T1000 (cell line): ENCODE measurements around the gene APOOL.

Experiments
- DNase-seq: peaks from one replicate; lab custom pipeline; 2025; ENCODE audit warnings: mixed read lengths; lab: John Stamatoyannopoulos, UW

APOOL gene

DNA sequence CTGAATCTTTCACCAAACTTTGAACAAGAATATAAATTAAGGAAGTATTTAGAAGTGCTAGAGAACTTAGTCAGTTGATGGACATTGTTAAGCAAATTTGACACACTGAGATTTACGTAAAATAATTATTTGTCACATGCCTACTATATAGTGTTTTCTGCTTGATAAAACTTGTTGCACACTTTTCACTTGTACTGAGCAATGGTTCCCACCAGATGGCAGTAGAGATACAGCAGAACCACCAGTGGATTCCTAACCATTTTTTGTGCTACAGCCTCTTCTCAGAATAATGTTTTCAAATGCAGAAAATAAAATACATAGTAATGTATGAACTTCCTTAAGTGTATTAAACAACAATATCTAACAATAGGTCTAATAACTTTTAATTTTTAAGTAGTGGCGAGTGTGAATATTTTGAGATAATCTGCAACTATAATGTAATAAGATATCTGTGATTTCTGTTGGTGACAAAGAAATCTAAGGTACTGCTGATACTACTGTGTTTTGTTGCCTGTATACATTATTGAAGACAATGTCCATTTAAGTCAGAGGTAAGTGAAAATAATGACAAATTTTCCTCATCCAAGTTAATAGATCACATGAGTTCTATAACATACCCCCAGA is 81.2 kb downstream of the APOOL start:
- DNase-seq = no peak

DNA sequence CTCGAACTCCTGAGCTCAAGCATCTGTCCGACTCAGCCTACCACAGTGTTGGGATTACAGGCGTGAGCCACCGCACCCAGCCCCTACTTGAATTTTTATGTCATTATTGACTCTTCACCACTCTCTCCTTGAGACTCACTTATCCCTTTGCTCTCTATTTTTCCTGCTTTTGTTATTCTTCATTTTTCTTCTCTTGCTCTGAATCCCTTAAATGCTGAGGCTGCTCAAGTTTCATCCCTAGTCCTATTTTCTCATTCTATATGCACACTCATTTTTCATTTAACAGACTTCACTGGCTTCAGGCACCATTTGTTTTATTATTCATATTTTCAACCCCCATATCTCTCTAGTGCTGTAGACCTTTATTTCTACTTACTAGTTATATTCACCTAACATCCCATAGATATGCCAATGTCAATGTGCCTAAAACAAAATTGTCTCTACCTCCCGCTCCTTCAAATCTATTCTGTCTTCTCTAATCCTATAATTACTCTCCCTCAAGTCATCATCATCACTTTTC is 85.7 kb downstream of the APOOL start:
- DNase-seq = no peak

DNA sequence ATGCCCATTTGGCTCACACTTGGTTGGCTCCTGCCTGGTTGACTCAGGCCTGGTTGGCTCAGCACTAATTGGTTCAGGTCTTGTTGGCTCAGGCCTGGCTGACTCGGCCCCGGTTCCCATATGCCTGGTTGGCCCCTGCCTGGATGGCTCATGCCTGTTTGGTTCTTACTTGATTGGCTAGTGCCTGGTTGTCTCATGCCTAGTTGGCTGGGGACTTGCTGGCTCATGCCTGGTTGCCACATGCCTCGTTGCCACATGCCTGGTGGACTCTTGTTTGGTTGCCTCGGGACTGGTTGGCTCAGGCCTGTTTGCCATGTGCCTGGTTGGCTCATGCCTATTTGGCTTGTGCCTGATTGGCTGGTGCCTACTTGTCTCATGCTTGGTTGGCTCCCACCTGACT is 103.7 kb downstream of the APOOL start:
- no peak for DNase-seq

DNA sequence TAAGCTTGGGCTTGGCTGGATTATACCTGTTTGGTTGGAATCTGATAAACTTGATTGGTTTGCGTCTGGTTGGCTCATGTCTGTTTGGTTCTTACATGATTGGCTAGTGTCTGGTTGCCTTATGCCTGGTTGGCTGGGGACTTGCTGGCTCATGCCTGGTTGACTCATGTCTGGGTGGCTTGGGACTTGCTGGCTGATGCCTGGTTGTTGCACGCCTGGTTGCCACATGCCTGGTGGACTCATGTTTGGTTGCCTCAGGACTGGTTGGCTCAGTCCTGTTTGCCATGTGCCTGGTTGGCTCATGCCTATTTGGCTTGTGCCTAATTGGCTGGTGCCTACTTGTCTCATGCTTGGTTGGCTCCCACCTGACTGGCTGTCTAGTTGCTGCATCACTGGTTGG is 104.5 kb downstream of the APOOL start:
- no peak for DNase-seq

DNA sequence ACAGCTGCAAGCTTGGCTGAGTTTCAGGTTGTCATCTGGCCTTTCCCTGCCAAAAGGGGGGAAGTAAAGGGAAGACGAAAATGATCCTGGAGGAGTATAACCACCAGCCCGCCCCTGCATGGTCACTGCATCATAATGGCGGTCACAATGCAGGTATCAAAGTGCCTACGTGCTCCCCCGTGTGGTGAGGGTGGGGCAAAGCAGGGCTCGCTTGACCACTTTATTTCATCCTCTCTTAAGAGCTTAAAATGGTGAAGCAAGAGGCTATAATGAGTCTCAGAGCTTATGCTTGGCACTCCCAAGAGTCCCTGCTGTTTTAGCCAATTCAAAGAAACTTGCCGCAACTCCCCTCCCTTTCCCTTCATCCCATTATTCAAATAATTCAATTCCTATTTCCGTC is 105.6 kb downstream of the APOOL start:
- no peak for DNase-seq

DNA sequence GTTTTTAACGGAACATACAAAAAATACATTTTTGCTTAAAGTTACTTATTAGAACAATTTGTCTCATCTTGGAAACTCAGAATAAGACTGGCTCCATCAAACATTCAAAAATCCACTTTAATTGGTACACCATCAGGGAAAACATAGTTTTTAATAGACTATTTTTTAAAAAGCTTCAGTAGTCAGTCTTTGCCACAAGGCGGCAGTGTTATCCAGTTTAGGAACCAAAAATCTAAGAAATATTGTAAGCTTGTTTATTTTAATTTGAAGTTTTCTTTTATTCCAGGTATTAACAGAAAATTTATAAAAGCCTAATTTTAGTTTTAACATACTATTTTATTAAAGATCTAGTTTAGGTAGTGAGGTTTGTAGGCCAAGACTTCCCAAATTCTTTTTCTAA is 107.7 kb downstream of the APOOL start:
- DNase-seq = no peak

DNA sequence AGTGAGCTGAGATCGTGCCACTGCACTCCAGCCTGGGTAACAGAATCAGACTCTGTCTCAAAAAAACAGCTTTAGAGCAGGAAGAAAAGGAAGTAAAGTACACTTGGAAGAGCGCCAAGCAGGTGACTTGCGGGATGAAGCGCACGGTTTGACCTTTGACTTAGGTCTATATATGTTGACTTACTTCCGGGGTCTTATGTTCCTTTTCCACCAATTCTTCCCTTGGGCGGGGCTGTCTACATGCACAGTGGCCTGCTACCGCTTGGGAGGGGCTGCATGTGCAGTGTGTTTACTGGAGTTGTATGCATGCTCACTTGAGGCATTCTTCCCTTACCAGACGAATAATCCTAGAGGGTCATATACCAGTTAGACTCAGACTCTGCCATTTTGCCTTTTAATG is 108.6 kb downstream of the APOOL start:
- DNase-seq = no peak

DNA sequence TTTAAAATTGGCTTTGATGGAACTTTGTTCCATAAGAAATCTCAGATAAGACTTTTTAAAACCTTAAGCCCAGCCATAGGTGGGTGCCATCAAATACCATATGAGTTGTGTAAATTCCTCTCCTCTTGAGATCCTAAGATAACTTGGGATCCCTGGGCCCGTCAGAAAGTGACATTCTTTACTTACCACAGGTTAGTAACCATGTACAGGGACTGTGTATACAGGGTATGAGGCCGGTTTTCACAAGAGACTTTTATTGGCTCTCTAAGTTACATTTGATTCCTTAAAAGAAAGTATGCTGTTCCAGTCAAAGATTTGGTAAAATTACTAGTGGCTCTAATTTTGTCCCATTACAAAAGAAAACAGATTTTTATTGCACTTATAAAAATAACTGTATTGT is 110.1 kb downstream of the APOOL start:
- no peak for DNase-seq

DNA sequence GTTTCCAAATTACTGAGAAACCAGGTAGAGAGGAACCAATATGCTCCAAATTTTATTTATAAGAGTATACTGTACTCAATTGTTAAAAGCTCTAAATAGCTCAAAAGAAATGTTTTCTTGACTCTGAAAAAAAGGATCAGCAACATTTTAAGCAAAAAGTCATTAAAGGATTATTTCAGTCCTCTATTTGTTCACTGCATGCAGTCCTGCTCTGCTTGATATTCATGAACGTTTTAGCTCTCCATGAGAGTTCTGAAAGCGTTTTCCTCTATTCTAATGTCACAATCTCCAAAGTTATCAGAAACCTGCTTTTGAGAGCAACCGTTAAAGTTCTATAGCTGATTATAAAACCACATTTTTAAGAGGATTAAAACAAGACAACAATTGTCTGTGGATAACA is 110.5 kb downstream of the APOOL start:
- DNase-seq = no peak

DNA sequence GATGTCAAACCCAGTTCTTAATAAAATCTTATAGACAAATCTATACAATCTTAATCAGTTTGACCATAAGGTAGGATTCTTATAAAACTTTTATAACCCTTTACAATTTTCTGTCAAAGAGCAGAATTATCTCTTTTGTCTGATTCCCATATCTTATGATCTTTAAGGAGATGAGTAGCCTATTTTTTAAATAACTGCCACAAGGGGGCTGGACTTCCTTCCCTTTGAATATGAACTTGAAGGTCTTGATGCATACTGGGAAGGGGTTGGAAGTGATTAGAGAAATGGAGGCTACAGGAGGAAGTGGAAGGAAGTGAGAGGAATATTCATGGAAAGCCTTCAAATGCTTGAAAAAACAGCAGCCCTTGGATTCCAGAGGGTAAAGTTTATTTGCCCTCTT is 111.1 kb downstream of the APOOL start:
- no peak for DNase-seq

DNA sequence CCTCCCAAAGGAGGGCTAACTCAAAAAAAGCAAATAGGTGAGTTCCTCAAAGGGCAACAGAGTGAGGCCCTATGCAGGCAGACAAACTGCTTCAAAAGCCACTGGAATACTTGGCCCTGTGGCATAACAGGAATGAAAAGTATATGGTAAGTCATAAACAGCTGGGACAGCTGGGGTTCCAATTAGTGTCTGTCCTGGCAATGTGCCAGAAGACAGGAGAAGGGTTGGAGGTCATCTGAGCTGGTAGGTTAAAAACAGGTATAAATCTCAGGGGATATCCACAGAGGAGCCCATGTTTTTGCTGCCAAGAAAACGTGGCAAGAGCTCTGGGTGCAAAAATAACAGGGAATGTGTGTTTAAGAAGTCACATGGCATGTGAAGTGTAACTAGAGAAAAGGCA is 111.6 kb downstream of the APOOL start:
- DNase-seq = no peak

DNA sequence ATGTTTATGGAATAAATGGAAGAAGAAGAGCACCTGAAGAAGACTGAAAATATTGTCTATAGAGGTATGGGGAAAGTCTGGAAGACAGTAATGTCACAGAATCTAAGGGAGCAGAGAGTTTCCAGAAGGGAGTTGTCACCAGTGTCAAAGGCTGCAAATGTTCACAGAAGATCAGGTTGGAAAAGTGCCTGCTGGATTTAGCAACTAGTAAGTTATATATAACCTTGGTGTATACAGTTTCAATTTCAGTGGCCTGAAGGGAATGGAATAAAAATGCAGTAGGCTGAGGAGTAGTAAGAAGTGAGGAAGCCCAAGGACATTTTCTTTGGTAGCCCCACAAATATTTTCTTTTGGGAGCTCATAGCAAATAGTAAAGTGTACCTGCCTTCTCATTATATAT is 132.7 kb downstream of the APOOL start:
- DNase-seq = no peak

DNA sequence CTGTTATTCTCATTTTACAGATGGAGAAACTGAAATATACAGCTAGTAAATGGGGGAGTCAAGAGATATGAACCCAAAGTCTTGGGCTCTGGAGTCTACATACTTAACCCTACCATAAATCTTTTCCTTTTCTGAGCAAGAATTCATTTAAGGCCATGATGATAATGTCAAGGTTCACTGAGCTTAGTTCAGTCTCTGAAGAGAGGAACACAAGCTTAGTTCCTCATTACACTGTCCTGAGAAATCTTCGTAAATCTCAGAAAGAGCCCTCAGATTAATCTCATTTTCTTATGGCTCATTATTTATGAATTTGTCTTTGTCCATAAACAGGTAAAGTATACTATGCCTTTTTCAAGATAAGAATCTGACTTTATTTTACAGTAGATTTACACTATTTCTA is 135.7 kb downstream of the APOOL start:
- DNase-seq = no peak

DNA sequence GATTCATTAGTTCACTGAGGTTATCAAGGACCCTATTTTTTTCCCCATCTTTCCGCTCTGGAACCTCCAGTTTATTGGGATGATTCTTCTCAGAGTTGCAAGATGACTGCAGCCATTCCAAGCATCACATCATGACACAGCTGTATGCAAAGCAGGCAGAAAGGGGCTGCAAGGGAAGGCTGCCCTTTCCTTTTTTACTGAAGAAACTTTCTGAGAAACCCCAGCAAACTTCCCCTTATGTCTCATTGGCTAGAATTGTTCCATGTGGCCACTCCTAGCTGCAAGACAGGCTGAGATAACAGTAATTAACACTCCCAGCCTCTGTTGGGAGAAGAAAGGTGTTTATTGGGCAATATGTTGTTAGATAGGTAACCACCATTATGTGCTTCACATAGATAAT is 137.3 kb downstream of the APOOL start:
- DNase-seq = no peak
